Kidney (tissue), 14 donors: ENCODE data around the gene CLEC17A. TPM values are rescaled to one million over a fixed set of nuclear protein-coding genes. Genes with fewer than 3 reads are reported as not detected.

ENCODE experiments used
- DNase-seq, 5 donors: peaks; one replicate each; pipeline ENCODE4 v3.0.0-alpha.2; 2013 to 2020
- FAIRE-seq: peaks from 2 replicates; lab custom pipeline; 2012; peaks lifted over from hg19 to GRCh38; lab: Jason Lieb, UNC
- H3K27ac ChIP-seq, 2 donors: one replicate each; pipeline ENCODE4 v1.7.0; 2013; ENCODE audit warnings: low read depth in 2 of 2, low read length in 2 of 2, inconsistent platforms in 1 of 2
- H3K27me3 ChIP-seq: one replicate; pipeline ENCODE4 v1.7.1; 2013; ENCODE audit warnings: low read length, inconsistent platforms; ENCODE audit not compliant: control insufficient read depth, insufficient read depth
- H3K36me3 ChIP-seq, 3 donors: one replicate each; pipeline versions ENCODE4 v1.7.0 to v1.7.1; 2013; ENCODE audit warnings: low read length in 3 of 3, control low read depth in 1 of 3, inconsistent platforms in 1 of 3; ENCODE audit not compliant: insufficient read depth in 3 of 3, control insufficient read depth in 2 of 3
- H3K4me1 ChIP-seq, 3 donors: one replicate each; pipeline versions ENCODE4 v1.7.0 to v1.7.1; 2013; ENCODE audit warnings: low read length in 3 of 3, inconsistent platforms in 1 of 3, low read depth in 1 of 3; ENCODE audit not compliant: control insufficient read depth in 2 of 3, insufficient read depth in 2 of 3
- H3K4me3 ChIP-seq, 3 donors: one replicate each; pipeline versions ENCODE4 v1.7.0 to v1.8.1; 2013; ENCODE audit warnings: low read length in 3 of 3, control low read depth in 1 of 3, inconsistent platforms in 1 of 3
- H3K9ac ChIP-seq, 3 donors: one replicate each; pipeline versions ENCODE4 v1.7.0 to v1.7.1; 2013; ENCODE audit warnings: low read length in 3 of 3, control low read depth in 1 of 3, inconsistent platforms in 1 of 3
- H3K9me3 ChIP-seq, 3 donors: one replicate each; pipeline versions ENCODE4 v1.7.0 to v1.7.1; 2013; ENCODE audit warnings: low read length in 3 of 3, control low read depth in 1 of 3, inconsistent platforms in 1 of 3; ENCODE audit not compliant: control insufficient read depth in 2 of 3, insufficient read depth in 1 of 3
- intact Hi-C: fragments of 100-400 bp; cut with DNase I; formaldehyde crosslinking; loops from one replicate; pipeline ENCODE4 v1.11.1; 2022
- polyA plus RNA-seq: library from polyadenylated mRNA; stranded (reverse); fragments of 350-450 nt; fragmentation: Illumina TruSeq; extraction: RNeasy Lipid Tissue Mini Kit (QIAGEN cat#74804); gene quantifications from one replicate; pipeline ENCODE4 v1.2.3, GENCODE V29; 2014; ENCODE audit warnings: low read depth, low replicate concordance; ENCODE audit not compliant: insufficient read depth
- total RNA-seq: library from RNA; stranded (reverse); fragmentation: NEBNext Ultra II Directional; extraction: Animal tissue kit (Norgen Biotek cat#: 25700); gene quantifications from one replicate; pipeline ENCODE4 v1.2.1, GENCODE V29; 2021
- TF ChIP-seq, protein P1 (sequence below): IDR thresholded peaks from 3 replicates; pipeline ENCODE4 v1.5.1; 2012; ENCODE audit warnings: mild to moderate bottlenecking, moderate library complexity, borderline replicate concordance; ENCODE audit not compliant: insufficient read depth; ENCODE audit errors: extremely low read depth
- donor health status: control.
- donor health status: control.
- donor health status: control.
- donor health status: control.
- donor health status: control.
- donor health status: DM: yes; HTN: yes; CAD: no.
- donor health status: Normal renal cell carcinoma (clear cell type).

CLEC17A gene
- total and polyA plus RNA-seq, 2 donors from 2014 or later: 0.76 TPM; not detected in 1

DNA sequence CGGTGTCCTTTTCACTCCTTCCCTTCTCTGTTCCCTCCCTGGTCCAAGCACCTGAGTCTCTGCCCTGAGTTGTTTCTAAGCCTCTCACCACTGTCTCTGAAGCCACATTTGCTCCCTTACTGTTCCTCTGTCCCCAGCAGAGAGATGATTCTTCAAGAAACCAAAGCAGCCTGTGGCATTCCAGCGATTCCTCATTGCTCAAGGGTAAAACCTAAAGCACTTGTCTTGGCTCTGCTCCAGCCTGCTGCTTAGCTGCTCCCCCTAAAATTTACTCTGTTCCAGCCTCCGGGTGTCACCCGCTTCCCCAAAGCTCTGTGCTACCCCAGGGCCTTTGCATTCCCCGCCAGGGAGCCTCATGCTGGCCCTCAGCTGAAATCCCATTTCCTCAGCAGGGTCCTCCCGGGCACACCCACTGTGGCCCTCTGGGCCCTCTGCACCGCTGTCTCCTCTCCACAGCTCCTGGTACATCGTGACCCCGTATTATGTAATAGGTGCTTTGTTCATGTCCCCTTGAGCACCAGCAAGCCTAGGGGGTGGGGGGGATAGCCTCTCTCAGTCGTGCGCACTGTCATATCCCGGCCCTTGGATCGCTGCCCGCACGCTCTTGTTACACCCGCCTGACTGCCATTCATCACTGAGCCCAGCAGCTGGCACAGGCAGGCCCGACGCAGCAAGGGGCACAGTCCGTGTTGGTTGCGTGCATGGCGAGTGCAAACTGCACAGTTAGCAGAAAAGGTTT is 37.7 kb upstream of the CLEC17A start:
- H3K4me3 ChIP-seq: no peak overlapping the region
- H3K4me1 ChIP-seq: peaks cover 0 to 16% (median 11%) of the 10 kb centered on the region in 3 donors
- no peaks in the 10 kb centered on the region for H3K36me3 ChIP-seq
- TF ChIP-seq, protein P1, sequence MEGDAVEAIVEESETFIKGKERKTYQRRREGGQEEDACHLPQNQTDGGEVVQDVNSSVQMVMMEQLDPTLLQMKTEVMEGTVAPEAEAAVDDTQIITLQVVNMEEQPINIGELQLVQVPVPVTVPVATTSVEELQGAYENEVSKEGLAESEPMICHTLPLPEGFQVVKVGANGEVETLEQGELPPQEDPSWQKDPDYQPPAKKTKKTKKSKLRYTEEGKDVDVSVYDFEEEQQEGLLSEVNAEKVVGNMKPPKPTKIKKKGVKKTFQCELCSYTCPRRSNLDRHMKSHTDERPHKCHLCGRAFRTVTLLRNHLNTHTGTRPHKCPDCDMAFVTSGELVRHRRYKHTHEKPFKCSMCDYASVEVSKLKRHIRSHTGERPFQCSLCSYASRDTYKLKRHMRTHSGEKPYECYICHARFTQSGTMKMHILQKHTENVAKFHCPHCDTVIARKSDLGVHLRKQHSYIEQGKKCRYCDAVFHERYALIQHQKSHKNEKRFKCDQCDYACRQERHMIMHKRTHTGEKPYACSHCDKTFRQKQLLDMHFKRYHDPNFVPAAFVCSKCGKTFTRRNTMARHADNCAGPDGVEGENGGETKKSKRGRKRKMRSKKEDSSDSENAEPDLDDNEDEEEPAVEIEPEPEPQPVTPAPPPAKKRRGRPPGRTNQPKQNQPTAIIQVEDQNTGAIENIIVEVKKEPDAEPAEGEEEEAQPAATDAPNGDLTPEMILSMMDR: no peak
- peak overlapping the region in 1 of 3 donors; percentile 4 for H3K9ac ChIP-seq
- FAIRE-seq (no peak), DNase-seq (peak in 2 of 5 donors; percentile 69 to 85)
- no peaks in the 10 kb centered on the region for H3K27me3 ChIP-seq
- H3K27ac ChIP-seq: peak overlapping the region; percentile 27 to 74
- intact Hi-C loops: no loop called here
- no peaks in the 10 kb centered on the region for H3K9me3 ChIP-seq

DNA sequence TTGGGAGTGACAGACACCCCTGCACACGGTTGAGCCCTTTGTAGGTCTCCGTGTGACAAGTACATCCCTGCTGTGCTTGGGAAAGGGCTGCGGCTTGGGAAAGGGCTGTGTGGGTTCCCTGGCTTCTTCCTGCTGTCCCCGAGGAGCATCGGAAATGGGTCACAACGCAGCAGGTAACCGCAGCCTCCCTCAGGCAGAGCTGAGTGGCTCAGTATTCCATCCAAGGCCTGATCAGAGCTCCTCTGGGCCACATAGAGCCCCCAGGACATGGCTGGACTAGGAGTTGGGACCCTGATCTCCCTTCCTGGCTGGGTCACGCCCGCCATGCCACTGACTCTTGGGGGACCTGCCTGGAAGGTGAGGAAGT is 37.2 kb upstream of the CLEC17A start:
- no peak for FAIRE-seq

DNA sequence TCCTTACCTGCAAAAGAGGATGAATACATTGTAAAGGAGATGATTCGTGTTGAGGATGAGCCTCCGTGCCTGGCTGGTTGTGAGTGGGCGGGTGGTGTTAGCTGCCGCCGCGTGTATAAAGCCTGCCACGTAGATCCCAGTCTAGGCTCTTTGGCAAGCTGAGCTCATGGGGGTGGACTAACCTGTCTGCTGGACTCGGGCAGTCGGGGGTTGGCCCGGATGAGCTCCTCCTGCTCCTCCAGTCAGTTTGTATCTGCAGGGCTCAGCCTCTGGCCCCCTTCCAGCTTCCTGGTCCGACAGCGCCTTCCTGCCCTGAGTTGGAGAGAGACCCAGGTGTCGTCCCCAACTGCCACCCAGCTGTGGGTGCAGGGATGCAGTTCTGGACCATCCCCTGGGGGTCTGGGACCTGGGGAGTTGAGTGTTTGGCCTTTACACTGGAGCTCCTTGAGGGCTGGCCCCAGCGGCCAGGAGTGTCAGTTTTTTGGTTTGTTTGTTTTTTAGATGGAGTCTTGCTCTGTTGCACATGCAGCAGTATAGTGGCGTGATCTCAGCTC is 32.6 kb upstream of the CLEC17A start:
- TF ChIP-seq, protein P1: no peak
- no peak overlapping the region for H3K27ac ChIP-seq
- FAIRE-seq (no peak), DNase-seq (peak in 1 of 5 donors; percentile 82)
- peaks cover 0 to 34% (median 17%) of the 10 kb centered on the region in 3 donors for H3K4me1 ChIP-seq
- no peaks in the 10 kb centered on the region for H3K36me3 ChIP-seq
- intact Hi-C loops: no loop called here
- H3K27me3 ChIP-seq: no peaks in the 10 kb centered on the region
- no peaks in the 10 kb centered on the region for H3K9me3 ChIP-seq
- H3K9ac ChIP-seq: no peak overlapping the region
- no peak overlapping the region for H3K4me3 ChIP-seq

More for the DNA sequence above, 37.2 kb upstream of the CLEC17A start:
- Histone ChIP-seq H3K4me1 (peaks cover 0 to 20% (median 11%) of the 10 kb centered on the region in 3 donors), H3K9ac (no peak overlapping the region), H3K9me3 (no peaks in the 10 kb centered on the region), H3K4me3 (peak overlapping the region in 2 of 3 donors; percentile 16 to 32), H3K27me3 (no peaks in the 10 kb centered on the region), H3K27ac (peak overlapping the region; percentile 51 to 74), H3K36me3 (no peaks in the 10 kb centered on the region)
- no peak for DNase-seq
- TF ChIP-seq, protein P1: no peak
- intact Hi-C loops: no loop called here
